Left cardiac atrium (tissue), 4 donors: Measurements from ENCODE around the gene TCTA. TPM values are rescaled to one million over a fixed set of nuclear protein-coding genes. Genes with fewer than 3 reads are reported as not detected.
A peak's percentile ranks its signal among the peaks of the same experiment; 100 is the strongest.

ENCODE experiments used
- ATAC-seq, 2 donors: fragments of 200-7000 bp; cut with Tn5 transposase; one replicate each; pipeline ENCODE4 v1.9.1; 2020; ENCODE audit warnings: mild to moderate bottlenecking in 2 of 2, moderate library complexity in 2 of 2
- DNase-seq: peaks from one replicate; pipeline ENCODE4 v3.0.0-alpha.2; 2020
- intact Hi-C, 2 donors: fragments of 100-400 bp; cut with DNase I; formaldehyde crosslinking; loops; one replicate each; pipeline versions ENCODE4 v1.14.1 to v1.15.1; 2022 to 2023
- total RNA-seq, 2 donors: library from RNA; stranded (reverse); fragmentation: NEBNext Ultra II Directional; extraction: Animal tissue kit (Norgen Biotek cat#: 25700); gene quantifications; one replicate each; pipeline ENCODE4 v1.2.1, GENCODE V29; 2021
- donor health status: DM: no; HTN: yes; CAD: no.
- donor health status: DM: no; HTN: yes; CAD: no; lungs with severe emphysema.
- donor health status: DM: yes; HTN: yes; CAD: no.
- donor health status: Dilated cardiomyopathy.

The TCTA gene
- total RNA-seq, 2 donors from 2014 or later, result 15.2 to 19.1 TPM

DNA sequence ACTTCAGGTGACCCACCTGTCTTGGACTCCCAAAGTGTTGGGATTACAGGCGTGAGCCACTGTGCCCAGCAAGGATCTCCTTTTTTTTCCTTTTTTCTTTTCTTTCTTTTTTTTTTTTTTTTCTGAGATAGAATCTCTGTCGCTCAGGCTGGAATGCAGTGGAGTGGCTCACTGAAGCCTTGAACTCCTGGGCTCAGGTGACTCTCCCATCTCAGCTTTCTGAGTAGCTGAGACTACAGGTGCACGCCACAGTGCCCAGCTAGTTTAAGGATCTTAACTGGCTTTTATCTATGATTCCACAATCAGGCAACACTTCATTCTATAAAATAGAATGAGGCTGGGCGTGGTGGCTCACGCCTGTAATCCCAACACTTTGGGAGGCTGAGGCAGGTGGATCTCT lies 33.2 kb downstream of the TCTA start:
- no peak for DNase-seq
- intact Hi-C loops, result loop anchor here (5.0 to 10.0 kb wide), 3 partner anchors 103 to 461 kb away; partner anchors contain the start of gene USP4 (in 1 of the 2)
- no peak for ATAC-seq

DNA sequence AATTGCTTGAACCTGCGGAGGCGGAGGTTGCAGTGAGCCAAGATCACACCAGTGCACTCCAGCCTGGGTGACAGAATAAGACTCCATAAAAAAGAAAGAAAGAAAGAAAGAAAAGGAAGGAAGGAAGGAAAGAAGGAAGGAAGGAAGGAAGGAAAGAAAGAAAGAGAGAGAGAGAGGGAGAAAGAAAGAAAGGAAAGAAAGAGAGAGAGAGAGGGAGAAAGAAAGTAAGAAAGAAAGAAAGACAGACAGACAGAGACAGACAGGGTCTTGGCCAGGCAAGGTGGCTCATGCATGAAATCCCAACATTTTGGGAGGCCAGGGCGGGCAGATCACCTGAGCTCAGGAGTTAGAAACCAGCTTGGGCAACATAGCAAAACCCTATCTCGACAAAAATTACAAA lies 41.4 kb downstream of the TCTA start:
- no peak for DNase-seq
- no peak for ATAC-seq
- intact Hi-C loops, result no loop called here

DNA sequence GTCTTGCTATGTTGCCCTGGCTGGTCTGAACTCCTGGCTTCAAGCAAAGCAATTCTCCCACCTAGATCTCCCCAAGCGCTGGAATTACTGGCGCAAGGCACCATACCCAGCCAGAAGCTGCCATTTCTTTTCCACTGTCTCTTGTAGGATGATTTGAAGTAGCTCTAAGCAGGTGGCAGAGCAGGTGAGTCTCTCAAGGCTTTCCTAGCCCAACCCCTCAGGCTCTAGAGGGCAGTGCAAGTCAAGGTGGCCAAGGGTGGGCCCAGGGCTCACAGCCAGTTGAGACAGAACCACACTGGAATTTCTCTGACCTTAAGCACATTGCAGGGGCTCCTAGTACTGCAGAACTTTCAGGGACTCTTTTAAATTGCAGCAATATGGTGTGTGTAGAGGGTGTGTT lies 42.2 kb downstream of the TCTA start:
- ATAC-seq (peak; percentile 62 to 68), DNase-seq (no peak)
- intact Hi-C loops, result no loop called here

DNA sequence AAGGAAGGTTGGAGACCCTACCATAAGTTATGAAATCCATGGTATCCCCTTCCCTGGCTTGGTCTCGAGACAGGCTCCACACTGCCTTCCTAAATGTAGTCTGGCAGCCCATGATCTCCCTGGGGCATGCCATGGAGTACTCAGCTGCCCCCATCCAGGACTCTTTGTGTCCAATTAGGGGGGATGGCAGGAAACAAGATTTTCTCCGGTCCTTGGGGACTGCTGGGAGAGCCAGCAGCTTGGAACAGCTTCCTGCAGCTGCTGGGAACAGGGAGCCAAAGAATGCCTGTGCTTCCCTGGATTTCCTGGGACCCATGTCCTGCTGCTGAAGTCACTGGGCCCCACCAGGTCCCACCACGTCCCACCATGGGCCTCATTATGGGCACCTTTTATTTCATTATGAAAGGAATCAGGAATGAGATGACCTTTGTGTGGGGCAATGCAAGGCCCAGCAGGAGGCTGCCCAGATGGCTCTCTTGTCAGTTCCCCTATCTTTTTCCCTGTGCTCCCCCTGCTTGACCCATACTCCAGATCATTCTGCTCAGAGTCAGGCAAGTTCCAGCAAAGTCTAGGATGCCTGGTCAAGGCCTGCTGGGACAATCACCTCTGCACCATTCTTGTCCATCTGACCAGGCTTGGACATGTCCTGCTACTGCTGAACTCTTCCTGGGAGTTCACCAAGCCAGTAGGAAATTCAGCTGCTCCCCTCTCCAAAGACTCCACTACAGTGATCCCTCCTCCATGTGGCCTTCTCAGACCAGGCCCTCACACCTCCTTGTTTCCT lies 42.9 kb downstream of the TCTA start:
- ATAC-seq (peak; percentile 46 to 86), DNase-seq (no peak)
- intact Hi-C loops, result no loop called here

DNA sequence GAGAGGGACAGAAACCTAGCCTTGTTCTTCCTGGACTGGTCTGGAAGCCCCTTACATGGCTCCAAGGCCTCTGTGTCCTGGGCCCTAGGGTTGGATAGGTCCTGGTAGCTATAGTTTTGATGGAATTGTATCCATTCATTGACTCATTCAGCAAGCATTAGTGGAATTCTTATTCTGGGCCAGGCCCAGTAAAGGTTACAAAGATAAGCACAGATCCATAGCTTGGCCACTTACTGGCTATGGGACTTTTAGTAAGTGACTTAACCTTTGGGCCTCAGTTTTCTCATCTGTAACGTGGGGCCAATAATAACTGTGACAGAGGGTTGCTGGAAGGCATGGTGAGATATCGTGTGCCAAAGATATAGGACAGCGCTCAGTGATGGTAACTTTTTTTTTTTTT lies 44.2 kb downstream of the TCTA start:
- DNase-seq (no peak), ATAC-seq (no peak)
- intact Hi-C loops, result no loop called here

DNA sequence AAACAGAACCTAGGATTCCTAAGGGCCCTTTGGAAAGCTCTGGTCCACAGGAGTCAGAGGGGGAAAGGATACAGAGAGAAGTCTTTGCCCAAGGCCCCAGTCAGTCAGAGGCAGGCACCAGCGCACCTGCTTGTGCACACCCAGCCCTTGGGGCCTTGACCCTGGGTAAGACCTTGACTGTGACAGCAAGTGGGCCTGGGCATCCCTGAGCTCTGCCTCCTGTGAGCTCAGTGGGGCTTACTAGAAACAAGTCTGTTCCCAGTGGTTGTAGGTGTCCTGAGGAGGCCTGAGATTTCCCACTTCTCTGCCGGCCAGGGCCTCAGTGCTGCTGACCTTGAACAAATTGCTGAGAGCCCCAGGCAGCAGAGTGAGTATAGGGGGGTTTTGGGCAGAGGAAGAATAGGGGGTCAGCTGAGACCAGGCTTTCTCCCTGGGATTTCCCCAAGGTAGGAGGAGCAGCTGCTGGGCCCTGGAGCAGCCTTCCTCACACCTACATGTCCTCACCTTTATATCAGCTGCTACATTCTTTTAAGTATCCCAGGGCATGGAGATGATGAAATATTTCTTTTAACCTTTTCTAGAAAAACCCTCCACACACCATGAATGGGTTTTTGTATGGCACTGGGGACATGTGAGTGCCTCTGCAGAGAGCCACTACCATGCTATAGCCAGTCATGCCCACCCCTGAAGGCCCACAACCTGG lies 48.1 kb downstream of the TCTA start:
- intact Hi-C loops, result no loop called here
- no peak for ATAC-seq
- DNase-seq, result no peak

DNA sequence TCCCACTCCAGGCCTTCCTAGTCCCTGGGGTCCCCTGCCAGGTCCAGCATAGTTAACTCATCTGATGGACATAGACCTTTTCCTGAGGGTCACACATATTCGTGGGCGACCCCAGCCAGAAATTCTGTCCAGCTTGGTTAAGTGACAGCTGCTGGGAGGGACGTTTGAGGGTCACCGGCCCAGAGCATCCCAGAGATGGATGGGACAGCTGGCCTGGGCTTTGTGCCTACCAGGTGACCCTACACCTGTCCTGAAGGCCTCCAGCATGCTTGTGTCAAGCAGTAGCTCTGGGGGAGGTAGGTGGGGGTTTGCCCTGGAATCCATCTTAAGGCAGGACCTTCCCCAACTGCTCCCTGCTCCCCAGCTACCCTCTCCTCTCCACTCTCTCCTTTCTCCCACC lies 48.7 kb downstream of the TCTA start:
- DNase-seq (no peak), ATAC-seq (no peak)
- intact Hi-C loops, result no loop called here

DNA sequence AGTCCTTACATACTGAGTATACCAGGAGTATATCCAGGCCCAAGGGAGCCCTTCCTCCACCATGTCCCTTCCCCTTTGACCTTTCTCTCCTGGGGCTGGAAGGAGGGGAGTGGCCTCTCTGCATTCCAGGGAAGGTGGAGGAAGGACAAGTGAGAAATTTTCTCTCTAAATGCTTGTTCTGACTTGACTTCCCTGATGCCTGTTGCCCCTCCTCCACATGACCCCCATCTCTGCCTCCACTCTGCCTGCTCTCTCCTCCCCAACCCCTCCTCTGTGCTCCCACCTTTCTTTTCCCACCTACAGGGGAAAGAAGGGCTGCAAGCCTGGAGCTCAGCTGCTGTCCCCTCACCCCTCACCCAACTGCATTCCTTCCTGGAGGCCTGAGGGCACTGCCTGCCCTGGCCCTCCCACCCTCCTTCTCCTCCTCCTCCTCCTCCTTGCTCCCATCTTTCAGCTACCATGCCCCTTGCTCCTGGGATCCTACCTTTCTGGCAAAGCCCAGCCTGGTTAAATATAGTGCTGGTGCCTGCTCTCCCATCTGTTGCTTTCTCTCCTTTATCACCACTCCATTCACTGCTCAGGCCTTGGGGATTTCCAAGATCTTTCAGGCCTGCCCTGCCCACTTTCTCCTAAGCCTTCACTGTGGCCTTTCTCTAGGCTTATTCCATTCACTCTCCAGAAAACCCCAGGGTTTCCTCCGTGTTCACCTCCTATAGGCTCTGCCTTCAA lies 49.4 kb downstream of the TCTA start:
- ATAC-seq, result peak; percentile 13 to 14
- intact Hi-C loops, result no loop called here
- DNase-seq, result no peak

DNA sequence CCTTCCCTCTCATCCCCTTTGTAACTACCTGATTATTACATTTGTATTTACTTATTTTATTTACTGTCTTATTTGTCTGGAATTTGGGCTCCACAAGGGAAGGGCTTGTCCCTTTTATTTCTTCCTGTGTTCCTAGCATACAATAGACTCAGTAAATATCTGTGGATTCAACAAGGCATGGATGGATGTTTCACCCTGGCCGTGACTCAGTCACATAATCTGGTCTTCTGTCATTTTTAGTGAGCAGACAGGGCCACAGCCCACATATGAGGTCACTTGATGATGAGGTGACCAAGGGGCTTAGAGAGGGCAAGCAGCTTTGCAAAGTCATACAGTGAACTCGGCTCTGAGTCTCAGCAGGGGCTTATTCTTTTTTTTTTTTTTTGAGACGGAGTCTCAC lies 50.0 kb downstream of the TCTA start:
- DNase-seq (no peak), ATAC-seq (peak in 1 of 2 donors; percentile 20)
- intact Hi-C loops, result no loop called here

DNA sequence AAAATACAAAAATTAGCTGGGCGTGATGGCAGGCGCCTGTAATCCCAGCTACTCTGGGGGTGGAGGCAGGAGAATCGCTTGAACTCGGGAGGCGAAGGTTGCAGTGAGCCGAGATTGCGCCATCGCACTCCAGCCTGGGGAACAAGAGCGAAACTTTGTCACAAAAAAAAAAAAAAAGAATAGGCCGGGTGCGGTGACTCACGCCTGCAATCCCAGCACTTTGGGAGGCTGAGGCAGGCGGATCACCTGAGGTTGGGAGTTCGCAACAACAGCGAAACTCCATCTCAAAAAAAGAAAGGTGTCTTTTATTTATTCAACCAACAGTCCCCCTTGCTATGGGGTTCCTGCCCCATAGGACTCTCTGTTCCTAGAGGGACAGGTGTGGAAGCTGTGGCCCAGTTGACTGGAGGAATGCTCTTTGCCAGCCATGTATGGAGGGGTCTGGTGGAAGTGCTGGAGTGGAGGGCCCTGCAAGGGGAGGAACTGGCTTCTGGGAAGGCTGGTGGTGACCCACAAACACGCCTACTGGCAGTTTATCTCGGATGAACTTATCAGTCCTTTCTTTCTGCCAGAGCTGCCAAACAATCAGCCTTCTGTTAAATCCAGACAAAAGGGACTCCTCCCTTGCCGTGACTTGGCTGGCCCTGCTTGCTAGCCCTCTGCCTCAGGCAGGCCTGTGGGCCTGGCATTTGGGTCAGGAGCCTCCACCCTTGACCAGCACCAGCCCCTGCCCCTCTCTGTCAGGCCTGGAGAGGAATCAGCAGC lies 53.2 kb downstream of the TCTA start:
- no peak for ATAC-seq
- intact Hi-C loops, result no loop called here
- peak; percentile 65 for DNase-seq

Other genes with a start within 250 kb of the TCTA start
- gene CCDC71, start 246.1 kb upstream of the TCTA start, total RNA-seq, result 10 to 100 TPM; 12.3 to 15.3 TPM
- 10 to 100 TPM; 35.6 to 55.9 TPM for gene KLHDC8B, start 240.8 kb upstream of the TCTA start, total RNA-seq
- gene C3orf62, start 135.2 kb upstream of the TCTA start, total RNA-seq, result 1 to 10 TPM; 3.2 to 3.4 TPM
- gene USP4, start 72.4 kb upstream of the TCTA start, total RNA-seq, result 10 to 100 TPM; 37.1 to 45.5 TPM
- gene GPX1, start 54.1 kb upstream of the TCTA start, total RNA-seq, result 100 to 1,000 TPM; 230 to 235 TPM
- 100 to 1,000 TPM; 311 to 334 TPM for gene RHOA, start 447 bp upstream of the TCTA start, total RNA-seq
- 10 to 100 TPM; 13.9 to 14.9 TPM for gene AMT, start 10.1 kb downstream of the TCTA start, total RNA-seq
- gene NICN1, start 16.9 kb downstream of the TCTA start, total RNA-seq, result 10 to 100 TPM; 12.0 to 17.2 TPM
- 100 to 1,000 TPM in 1 of 2 donors, 10 to 100 TPM in 1; 91.4 to 100 TPM for gene DAG1, start 57.8 kb downstream of the TCTA start, total RNA-seq
- gene BSN, start 142.1 kb downstream of the TCTA start, total RNA-seq, result under 1 TPM; 0.27 to 0.39 TPM